HG02973 (cell line): ENCODE measurements around the gene DDX52.
"Not testable (repeated sequence)": the region's sequence is repeated elsewhere in the genome, so short reads cannot be mapped to it uniquely, and the experiment has no call there.

Source experiments
- ATAC-seq: cut with Tn5 transposase; IDR thresholded peaks from one replicate; pipeline ENCODE4 v1.9.1; 2021; ENCODE audit warnings: moderate library complexity; ENCODE audit not compliant: unreplicated experiment

The DDX52 gene

DNA sequence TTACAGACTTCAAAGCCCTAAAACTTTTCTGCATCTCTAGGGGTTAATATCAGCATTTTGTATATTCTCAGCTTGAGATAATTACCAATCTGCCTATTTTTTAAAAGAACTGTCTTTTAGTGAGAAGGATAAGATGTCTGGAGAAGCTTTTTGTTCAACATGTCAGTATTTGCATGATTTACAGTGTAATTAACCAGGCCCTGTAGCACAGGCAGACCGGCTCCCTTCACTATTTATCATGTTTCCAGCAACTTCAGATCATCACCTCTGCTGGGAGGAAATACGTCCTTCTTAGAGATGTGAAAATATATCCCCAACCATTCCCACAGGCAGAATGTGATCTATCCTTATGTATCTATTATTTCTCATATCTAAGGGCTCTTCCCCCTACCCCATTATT, 8.6 kb upstream of the DDX52 start:
- no peak for ATAC-seq

DNA sequence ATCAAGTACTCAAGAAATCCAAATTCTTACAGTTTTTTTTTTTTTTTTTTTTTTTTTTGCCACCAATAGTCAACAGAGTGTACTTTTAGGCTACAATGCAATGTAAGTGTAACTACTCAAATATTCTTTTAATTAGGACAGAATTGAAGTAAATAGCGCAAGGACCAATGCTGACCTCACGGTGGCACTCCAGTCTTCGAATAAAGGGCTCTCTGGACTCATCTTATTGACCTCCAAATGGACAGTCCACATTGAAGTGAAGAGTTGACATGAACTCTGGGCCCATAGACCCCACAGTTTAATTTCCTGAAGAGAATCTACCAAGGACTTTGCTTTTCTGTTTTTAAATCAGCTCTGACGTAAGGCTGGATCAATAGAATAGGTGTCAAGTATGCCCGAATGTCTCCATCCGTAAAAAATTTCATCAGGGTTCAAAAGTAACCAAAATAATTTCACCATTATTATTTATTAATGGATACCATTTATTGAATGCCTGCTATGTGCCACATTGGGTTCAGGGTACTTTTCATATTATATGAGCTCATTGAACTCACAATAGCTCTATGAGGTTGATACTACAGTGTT, 7.3 kb upstream of the DDX52 start:
- ATAC-seq, result no peak

DNA sequence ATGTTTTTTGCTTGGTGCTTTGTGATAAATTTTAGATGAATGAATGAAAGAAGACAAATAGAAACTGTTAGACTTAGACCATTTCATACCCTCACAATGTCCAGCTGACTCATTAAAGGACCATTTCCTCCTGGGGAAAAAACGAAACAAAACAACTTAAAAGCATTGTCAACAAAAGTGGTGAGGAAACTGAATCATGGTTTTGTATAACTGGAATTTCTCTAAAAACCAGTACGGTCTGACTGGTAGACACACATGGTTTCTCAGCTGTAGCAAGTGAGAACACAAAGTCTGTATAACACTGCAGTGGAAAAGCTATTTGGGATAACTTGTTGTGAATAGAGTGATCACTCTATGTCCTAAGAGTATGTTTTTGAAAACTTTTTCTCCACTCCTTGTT, 5.3 kb upstream of the DDX52 start:
- no peak for ATAC-seq

DNA sequence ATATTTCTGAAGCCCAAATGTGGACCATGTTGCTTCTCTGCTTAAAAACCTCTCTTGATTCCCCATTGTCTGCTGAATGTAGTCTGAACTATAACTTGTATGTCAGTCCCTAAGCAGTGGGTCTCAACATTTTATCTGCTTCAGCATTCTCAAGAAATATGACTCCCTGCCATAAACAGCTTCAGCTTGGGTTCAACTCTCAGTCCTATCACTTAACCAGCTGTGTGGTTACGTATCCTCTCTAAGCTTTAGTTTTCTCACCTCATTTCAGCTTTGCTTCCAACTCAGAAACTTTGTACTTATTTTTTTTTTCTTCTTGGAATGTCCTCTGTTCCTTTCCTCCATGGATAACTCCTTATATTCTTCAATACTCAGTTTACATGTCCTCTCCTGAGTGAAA, 4.6 kb upstream of the DDX52 start:
- ATAC-seq, result no peak

DNA sequence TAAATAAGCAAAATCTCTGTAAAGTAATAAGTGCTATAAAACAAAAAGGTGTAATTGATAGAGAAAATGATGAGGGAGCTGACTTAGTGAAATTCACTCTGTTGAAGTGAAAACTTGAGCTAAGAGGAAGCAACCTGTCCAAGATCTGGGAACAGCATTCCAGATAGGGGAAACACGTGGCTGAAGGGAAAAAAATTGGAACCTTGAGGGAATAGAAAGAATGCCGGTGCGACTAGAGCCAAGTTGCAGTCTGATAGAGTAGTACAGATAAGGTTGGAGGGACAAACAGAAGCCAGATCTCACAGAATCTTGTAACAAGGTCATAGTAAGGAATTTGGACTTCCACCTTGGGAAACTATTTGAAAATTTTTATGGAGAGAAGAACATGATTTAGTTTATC, 623 bp upstream of the DDX52 start:
- no peak for ATAC-seq

DNA sequence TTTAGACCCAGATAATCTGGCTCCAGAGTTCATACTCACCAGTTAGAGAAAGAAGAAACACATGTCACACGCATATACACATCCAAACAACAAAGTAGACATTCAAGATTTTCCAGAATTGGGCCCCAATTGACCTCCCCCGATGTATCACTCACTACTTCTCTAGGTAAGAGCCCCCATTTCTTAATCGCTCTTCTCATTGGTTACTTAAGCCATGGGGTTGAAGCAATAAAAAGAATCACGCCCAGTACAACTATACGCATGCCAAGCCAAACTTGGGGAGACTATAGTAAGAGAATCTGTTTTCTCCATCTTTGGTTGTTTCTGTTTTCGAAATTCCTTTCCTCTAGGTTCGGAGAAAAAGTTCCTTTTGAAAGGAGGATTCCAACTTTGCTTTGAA, 565 bp downstream of the DDX52 start:
- ATAC-seq, result no peak

DNA sequence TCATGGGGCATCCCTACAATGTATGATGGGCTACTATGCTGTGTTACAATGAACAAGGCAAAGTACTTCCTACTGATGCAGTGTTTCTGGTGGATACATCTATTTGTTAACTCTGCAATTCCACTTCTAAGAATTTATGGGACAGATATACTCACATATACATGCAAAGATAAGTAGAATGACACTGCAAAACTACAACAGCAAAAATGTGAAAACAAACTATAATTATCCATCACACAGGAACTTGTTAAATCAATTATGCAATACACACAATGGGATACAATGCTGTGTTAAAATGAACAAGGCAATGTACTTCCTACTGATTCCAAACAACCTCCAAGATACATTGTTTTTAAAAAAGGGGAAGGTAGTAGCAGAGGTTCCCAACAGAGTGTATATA, 3.2 kb downstream of the DDX52 start:
- no peak for ATAC-seq

DNA sequence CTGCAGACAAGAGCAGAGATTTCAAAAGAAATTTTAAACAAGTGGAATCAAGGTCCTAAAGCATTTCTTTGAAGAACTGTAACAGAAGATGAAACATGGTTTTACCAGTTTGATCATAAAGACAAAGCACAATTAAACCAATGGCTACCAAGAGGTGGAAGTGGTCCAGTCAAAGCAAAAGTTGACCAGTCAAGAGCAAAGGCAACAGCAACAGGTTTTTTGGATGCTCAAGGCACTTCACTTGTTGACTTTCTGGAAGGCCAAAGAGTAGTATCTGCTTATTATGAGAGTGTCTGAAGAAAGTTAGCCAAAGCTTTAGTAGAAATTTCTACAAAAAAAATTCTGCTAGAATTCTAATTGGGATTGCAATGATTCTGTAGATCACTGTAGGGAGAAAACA, 5.3 kb downstream of the DDX52 start:
- ATAC-seq, result no peak

DNA sequence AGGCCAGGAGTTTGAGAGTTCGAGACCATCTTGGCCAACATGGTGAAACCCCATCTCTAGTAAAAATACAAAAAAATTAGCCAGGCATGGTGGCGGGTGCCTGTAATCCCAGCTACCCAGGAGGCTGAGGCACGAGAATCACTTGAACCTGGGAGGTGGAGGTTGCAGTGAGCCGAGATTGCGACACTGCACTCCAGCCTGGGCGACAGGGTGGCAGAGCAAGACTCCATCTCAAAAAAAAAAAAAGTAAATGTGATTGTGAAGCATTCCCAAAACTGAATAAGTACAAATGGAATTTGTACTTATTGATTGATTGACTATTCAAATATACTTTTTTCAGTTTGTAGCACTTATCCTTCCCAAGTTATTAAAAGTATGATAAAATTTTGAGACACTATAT, 26.8 kb downstream of the DDX52 start:
- not testable (repeated sequence) for ATAC-seq

DNA sequence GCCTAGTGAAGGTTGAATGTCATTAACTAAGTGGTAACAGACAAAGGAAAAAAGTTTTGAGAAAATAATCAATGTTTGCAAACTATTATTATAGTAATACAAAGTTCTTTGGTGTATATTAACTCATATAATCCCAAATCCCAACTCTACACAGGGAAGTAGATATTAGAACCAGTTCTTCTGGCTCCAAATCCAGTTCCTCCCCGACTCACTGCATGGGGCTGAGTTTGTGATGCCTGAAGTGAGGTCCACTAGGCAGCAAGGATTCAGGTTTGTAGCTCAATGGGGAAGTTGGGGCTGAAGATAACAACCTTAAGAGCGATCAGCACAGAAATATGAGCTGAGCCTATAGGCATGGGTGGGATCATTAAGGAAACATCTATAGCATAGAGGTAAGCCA, 28.4 kb downstream of the DDX52 start:
- no peak for ATAC-seq

DNA sequence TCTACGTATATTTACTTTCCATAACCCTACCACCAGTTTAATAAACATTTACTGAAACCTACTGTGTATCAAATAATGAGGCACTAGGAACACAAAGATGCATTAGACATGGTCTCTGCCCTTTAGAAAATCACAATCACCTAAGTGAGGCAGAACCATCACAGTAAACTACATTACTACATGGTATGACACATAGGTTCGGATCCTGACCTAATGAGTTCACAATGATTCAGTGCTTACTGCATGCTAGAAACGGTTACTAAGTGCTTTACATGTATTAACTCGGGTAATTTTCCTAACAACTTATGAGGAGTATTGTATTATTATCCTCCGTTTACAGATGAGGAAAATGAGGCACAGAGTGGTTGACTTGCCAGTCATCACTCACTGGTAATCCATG, 28.9 kb downstream of the DDX52 start:
- ATAC-seq, result no peak

DNA sequence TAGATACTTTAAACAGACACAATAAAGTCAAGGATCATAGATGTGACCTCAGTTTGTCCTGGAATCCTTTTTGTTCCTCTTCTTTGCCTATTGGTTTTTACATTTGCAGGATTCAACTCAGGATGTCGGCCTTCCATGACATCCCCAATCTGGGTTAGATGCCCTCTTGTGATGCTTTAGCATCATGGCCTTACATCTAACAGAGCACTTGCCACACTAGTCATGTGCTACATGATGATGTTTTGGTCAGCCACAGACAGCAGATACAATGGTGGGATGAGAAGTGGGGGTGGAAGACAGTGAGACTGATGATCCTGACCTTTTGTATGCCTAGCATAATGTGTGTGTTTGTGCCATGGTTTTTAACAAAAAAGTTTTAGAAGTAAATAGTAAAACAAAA, 32.3 kb downstream of the DDX52 start:
- ATAC-seq, result no peak

DNA sequence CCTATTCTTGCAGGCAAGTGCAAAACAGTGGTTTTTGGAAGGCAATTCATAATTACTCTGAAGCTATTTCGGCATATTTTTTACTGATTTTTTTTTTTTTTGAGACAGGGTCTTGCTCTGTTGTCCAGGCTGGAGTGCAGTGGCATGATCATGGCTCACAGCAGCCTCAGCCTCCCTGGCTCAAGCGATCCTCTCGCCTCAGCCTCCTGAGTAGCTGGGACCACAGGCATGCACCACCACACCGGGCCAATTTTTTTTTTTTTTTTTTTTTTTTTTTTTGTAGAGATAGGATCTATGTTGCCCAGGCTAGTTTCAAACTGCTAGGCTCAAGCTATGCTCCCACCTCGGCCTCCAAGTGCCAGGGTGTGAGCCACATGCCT, 33.2 kb downstream of the DDX52 start:
- ATAC-seq, result not testable (repeated sequence)

DNA sequence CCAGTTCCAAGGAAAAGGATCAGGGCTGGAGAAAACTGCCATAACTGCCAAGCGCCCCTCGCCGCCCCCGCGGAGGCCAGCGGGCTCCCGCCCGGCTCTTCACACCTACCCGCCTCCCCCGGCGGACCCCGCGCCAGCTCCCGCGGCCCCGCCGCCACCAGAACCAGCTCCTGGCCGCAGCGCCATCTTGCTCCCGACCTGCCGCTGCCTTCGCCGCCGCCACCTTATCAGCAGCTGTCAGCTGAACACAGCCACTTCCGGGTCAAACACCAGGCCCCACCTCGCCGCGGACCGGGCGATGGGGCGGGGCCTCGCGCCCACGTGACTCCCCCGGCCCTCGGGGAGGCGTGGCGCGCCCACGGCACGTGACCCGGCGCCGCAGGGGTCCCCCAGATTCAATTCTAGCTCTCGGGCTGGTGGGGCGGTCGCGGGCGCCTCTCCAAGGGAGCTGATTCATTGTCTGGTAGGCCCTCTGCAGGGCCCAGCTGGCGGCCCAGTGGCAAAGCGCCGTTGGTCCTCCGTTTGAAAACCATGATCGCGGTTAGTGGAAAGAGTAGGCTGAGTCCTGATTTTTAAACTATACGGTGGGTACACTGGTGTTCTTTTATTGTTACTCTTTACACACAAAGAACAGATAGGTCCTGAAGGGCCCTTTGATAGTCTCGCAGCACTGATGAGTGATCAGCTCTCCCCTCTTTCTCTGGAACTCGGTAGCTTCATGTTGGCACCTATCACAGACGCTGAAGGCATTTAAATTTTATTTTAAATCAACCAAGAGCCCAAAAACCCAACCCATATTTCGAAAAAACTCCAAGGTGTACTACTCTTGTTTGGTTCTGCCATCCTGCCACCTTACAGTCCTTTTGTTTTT, 33.8 kb downstream of the DDX52 start, which contains the start of gene SYNRG:
Gene SYNRG, minus strand, starts transcription at position 249 of the 871 bp plus-strand sequence. Its CDS starts 63 bp downstream, at position 186.
- peak; percentile 78 for ATAC-seq

DNA sequence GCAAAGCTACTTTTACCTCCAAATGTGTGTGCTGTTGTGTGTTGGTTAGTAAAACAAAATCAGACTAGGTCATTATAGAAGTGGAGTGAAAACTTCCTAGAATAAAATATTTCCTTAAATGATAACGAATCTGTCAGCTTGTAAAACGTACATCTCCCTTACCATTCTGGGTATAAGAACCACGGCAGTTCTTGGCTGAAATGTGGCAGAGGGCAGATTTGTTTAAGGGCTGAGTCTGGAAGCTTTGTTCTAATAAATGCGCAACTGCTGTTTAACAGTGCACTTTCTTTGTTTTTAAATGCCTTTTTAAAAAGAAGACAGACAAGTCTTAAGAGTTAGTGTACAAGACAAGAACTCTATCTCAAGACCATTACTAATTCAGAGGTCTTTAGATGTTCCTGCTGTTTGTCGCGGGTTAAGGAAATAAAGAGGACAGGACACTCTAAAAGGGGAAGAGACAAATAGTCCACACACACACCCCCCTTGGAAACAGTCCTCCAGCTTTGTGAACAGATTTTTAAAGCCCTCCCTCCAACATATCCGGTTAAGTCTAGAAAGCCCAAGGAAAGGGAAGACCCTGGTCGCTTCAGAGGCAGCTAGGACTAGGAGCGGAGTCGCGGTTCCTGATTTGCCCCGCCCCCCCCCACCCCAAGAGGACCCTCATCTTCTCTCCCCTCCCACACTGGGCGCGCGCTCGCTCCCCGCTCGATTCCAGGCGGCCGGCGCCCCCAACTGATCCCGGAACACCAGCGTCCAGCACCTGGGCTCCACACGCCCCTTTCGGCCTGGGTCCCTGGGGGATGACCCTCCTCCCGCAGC, 34.7 kb downstream of the DDX52 start:
- ATAC-seq, result peak; percentile 9

DNA sequence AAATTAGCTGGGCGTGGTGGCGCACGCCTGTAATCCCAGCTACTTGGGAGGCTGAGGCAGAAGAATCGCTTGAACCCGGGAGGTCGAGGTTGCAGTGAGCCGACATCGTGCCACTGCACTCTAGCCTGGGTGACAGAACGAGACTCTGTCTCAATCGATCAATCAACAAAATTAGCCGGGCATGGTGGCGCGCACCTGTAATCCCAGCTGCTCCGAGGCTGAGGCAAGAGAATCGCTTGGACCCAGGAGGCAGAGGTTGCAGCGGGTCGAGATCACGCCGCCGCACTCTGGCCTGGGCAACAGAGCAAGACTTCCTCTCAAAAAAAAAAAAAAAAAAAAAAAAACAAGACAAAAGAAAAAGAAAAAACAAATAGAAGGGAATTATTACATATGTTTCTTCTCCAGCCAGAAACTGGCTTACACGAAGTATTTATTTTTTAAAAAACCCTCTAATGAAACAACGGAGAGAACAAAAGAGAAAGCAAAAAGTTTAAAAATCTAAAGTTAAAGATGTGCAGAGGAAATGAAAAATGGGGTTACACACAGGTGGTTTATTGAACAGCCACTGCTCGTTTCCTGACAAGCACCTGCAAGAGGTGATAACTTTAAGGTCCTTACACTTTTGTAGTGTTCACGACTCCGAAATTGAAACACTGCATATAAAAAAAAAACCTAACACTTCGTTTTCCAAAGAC, 35.5 kb downstream of the DDX52 start:
- ATAC-seq, result no peak

DNA sequence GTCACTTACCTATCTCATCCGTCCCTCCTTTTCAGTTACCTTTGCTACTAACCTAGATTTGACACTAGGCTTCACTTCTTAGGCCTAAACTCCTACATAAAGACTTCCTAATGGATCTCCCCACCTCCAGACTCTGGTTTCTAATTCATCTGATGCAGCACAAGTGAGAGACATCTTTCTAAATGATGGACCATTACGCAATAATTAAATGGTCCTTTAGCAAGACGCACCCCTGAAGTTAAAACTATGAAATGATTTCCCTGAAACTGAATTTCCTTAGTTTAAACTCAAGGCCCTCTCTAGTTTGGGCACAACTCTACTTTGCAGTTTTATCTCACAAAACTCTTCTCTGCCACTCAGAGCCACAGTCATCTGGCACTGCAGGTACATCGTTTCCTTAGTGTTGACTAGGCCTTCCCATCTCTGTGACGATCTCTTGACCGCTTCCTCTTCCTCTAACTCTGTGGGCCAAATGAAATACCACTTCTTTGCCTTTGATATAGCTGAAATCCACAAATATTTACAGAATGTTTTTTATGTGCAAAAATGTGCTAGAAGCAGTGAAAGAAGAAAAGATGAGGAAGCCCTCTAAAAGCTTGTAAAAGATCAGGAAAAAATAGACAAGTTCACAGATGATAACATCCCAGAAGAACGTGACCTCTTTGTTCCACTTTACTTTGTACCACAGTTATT, 37.3 kb downstream of the DDX52 start:
- ATAC-seq, result no peak

DNA sequence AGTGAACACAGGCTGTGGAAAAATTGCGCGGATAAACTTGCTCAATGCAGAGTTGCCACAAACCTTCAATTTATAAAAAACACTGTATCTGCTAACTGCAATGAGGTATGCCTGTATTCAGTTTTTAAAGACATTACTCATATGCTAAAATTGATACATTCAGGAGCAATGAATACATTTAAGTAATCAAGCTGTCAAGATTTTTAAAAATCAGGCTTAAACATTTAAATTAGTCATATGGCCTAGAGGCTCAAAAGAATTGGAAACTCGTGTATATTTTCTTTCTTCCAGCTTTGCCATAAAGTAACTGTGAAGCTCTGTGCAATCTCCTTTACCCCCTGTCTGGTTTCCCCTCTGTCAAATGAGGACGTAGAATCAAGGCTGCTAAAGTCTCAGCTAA, 38.2 kb downstream of the DDX52 start:
- no peak for ATAC-seq

DNA sequence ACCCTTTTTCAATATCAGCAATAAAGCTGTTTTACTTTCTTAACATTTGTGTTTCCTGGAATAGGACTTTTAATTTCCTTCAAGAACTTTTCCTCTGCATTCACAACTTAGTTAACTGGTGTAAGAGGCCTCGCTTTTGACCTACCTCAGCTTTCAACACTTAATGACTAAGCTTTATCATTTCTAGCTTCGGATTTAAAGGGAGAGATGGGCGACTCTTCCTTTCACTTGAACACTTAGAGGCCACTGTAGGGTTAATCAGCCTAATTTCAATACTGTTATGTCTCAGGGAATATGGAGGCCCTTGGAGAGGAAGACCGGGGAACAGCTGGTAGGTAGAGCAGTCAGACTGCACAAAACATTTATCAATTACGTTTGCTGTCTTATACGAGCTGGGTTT, 38.7 kb downstream of the DDX52 start:
- ATAC-seq, result no peak

DNA sequence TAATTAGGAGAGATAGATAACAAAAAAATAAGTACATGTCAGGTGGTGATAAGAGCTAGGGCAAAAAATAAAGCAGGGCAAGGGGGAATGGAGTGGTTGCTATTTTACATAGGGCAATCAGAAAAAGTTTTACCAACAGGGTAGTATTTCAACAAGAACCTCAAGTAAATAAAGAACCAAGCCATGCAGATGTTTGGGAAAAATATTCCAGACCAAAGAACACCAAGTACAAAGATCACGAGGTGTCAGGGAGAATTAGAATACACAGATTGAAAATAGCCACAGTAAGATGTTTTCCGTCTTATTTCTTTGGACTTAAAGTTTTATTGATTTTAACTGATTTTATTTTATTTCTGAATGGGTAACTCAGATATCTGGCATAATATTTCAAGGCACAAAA, 45.1 kb downstream of the DDX52 start:
- ATAC-seq, result no peak

DNA sequence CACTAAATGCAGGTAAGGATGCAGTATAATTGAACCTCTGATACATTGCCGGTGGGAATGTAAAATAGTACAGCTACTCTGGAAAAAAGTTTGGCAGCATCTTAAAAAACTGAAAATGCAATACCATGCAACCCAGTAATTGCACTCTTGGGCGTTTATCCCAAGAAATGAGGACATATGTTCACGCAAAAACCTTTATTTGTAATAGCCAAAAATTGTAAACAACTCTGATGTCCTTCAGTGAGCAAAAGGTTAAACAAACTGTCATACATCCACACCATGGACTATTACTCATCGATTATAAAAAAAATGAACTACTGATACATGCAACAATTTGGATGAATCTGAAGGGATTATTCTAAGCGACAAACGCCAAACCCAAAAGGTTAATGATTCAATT, 51.0 kb downstream of the DDX52 start:
- ATAC-seq, result no peak
